H54 (cell line): ENCODE data around the gene USP36.
"Not testable (repeated sequence)": the region's sequence is repeated elsewhere in the genome, so short reads cannot be mapped to it uniquely, and the experiment has no call there.

Experiments
- DNase-seq: peaks from one replicate; pipeline ENCODE4 v3.0.0; 2011; ENCODE audit warnings: low spot score, mixed read lengths; ENCODE audit not compliant: insufficient read length
- FAIRE-seq: peaks from 3 replicates; lab custom pipeline; 2011; peaks lifted over from hg19 to GRCh38; lab: Jason Lieb, UNC
- POLR2A ChIP-seq: IDR thresholded peaks from 2 replicates; pipeline ENCODE4 v1.6.1; 2011; ENCODE audit warnings: low read depth, mild to moderate bottlenecking, low read length

The USP36 gene

GRCh38 chr17:78781104-78781892 lies 59.3 kb downstream of the USP36 start:
- TF ChIP-seq POLR2A = peak; percentile 28; the same call in 1 of the 2 replicates
- DNase-seq = no peak
- FAIRE-seq = no peak

- TF ChIP-seq POLR2A = no peak
- no peak for DNase-seq
- FAIRE-seq = no peak
Measured at GRCh38 chr17:78780335-78780734, 60.3 kb downstream of the USP36 start.

- DNase-seq (no peak), FAIRE-seq (no peak)
- TF ChIP-seq POLR2A = no peak
Measured at GRCh38 chr17:78779850-78780249, 60.8 kb downstream of the USP36 start.

GRCh38 chr17:78779286-78779651 lies 61.3 kb downstream of the USP36 start:
- DNase-seq, FAIRE-seq: not testable (repeated sequence)

GRCh38 chr17:78777881-78778280 lies 62.7 kb downstream of the USP36 start:
- no peak for DNase-seq
- TF ChIP-seq POLR2A = no peak
- no peak for FAIRE-seq

GRCh38 chr17:78774956-78775571 lies 65.5 kb downstream of the USP36 start:
- TF ChIP-seq POLR2A = no peak
- FAIRE-seq (no peak), DNase-seq (no peak)

- FAIRE-seq = no peak
- TF ChIP-seq POLR2A = no peak
- no peak for DNase-seq
Measured at GRCh38 chr17:78774453-78774852, 66.2 kb downstream of the USP36 start.

- DNase-seq (no peak), FAIRE-seq (no peak)
- TF ChIP-seq POLR2A = no peak
Measured at GRCh38 chr17:78771758-78772382, 68.7 kb downstream of the USP36 start.

- FAIRE-seq = no peak
- TF ChIP-seq POLR2A = no peak
- no peak for DNase-seq
Measured at GRCh38 chr17:78769196-78769773, 71.3 kb downstream of the USP36 start.

- DNase-seq = no peak
- TF ChIP-seq POLR2A = no peak
- no peak for FAIRE-seq
Measured at GRCh38 chr17:78767806-78768205, 72.8 kb downstream of the USP36 start.

- no peak for DNase-seq
- TF ChIP-seq POLR2A = no peak
- no peak for FAIRE-seq
Measured at GRCh38 chr17:78766743-78767294, 73.8 kb downstream of the USP36 start.

- DNase-seq (no peak), FAIRE-seq (no peak)
- TF ChIP-seq POLR2A = no peak
Measured at GRCh38 chr17:78766225-78766624, 74.4 kb downstream of the USP36 start.

GRCh38 chr17:78765821-78766220 lies 74.8 kb downstream of the USP36 start:
- FAIRE-seq (no peak), DNase-seq (no peak)
- no peak for TF ChIP-seq POLR2A

GRCh38 chr17:78764871-78765270 lies 75.7 kb downstream of the USP36 start:
- no peak for FAIRE-seq
- no peak for TF ChIP-seq POLR2A
- no peak for DNase-seq
